ENCODE data around the gene F13B.

DNA sequence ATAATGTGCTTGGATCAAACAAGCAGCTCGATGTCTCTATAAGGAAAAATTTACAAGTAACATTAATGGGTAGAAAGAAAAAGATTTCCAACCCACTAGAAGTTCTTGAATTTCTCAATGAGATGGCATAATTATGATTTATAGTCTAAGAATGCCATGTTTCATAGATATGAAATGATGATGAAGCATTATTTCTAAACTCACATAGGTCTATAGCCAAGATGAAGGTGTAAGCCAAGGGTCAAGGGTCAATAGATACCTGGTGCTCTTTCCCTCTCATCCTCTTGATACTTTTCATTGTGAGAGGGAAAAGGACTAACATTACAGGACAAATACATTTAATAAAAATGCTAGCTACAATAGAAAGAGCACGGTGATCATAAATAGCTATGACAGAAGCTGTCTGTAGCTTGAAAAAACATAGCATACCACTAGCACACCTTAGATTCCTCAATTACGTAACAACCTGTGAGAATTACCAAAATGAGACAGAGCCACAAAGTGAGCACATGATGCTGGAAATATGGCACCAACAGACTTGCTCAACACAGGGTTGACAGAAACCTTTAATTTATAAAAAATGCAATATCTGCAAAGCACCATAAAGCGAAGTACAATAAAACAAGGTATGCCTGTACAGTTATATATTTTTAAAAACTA, 26.3 kb upstream of the F13B start:
- TF ChIP-seq, protein P1, sequence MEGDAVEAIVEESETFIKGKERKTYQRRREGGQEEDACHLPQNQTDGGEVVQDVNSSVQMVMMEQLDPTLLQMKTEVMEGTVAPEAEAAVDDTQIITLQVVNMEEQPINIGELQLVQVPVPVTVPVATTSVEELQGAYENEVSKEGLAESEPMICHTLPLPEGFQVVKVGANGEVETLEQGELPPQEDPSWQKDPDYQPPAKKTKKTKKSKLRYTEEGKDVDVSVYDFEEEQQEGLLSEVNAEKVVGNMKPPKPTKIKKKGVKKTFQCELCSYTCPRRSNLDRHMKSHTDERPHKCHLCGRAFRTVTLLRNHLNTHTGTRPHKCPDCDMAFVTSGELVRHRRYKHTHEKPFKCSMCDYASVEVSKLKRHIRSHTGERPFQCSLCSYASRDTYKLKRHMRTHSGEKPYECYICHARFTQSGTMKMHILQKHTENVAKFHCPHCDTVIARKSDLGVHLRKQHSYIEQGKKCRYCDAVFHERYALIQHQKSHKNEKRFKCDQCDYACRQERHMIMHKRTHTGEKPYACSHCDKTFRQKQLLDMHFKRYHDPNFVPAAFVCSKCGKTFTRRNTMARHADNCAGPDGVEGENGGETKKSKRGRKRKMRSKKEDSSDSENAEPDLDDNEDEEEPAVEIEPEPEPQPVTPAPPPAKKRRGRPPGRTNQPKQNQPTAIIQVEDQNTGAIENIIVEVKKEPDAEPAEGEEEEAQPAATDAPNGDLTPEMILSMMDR (IDR thresholded peaks at IDR 0.05) = no peak
- no peak for TF ChIP-seq POLR2A (IDR thresholded peaks at IDR 0.05)

Data from esophagus squamous epithelium (tissue), 4 donors.